Measurements from ENCODE around the gene CIC. TPM values are rescaled to one million over a fixed set of nuclear protein-coding genes. Genes with fewer than 3 reads are reported as not detected.

The CIC gene
- 10 to 100 TPM; 27.0 to 74.1 (median 41.3) TPM for total RNA-seq

DNA sequence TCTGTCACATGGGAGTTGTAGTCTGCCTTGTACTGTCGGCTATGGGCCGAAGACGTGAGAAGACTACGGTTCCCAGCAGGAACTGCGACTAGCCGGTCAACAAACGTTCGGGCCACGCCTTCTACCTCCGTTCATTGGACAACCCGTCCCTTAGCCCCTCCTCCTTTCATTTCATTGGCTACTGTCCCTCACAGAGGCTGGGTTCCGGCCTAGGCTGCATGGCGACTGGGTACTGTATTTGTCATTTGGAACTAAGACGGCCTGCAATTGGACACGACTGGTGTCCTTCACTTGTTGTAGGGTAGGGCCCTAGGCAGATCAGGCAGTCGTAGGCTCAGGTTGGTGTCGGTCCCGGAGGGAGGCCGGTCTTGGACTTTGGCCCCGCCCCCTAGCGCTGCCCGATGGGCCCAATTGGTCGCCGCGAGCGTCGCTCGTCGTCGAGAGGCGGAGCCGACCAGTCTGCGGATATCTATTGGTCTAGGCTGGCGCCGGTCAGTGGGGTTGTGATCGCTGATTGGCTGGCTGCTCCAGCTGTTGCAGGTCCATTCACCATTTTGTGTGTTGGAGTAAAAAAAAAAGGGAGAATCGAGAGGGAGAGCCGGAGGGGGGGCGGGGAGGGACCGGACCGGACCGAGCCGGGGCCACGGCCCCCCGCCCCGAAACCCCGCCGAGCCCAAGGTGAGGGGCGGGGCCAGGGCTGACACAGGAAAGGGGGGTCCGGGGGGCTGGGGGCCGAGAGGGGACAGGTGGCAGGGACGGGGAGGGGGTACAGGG lies at the start of gene CIC:
CIC (plus strand) TSS at position 549 of the 774 bp plus-strand sequence. CDS start 2,532 bp downstream, outside the sequence.
- 1% methylated on average over 37 to 52 of the region's 52 CpGs for WGBS, 2 donors
- peaks cover 0 to 44% (median 28%) of the 10 kb centered on the region in 4 donors for H3K4me1 ChIP-seq
- no peaks in the 10 kb centered on the region for H3K9me3 ChIP-seq
- peaks cover 0 to 25% (median 10%) of the 10 kb centered on the region in 3 donors for H3K36me3 ChIP-seq
- H3K27ac ChIP-seq = peak within 1 kb of the TSS; percentile 99 to 100 (median 99)
- no peaks in the 10 kb centered on the region for H3K27me3 ChIP-seq
- peak within 1 kb of the TSS; percentile 66 to 85 (median 70) for H3K4me3 ChIP-seq
- TF ChIP-seq, protein P1, sequence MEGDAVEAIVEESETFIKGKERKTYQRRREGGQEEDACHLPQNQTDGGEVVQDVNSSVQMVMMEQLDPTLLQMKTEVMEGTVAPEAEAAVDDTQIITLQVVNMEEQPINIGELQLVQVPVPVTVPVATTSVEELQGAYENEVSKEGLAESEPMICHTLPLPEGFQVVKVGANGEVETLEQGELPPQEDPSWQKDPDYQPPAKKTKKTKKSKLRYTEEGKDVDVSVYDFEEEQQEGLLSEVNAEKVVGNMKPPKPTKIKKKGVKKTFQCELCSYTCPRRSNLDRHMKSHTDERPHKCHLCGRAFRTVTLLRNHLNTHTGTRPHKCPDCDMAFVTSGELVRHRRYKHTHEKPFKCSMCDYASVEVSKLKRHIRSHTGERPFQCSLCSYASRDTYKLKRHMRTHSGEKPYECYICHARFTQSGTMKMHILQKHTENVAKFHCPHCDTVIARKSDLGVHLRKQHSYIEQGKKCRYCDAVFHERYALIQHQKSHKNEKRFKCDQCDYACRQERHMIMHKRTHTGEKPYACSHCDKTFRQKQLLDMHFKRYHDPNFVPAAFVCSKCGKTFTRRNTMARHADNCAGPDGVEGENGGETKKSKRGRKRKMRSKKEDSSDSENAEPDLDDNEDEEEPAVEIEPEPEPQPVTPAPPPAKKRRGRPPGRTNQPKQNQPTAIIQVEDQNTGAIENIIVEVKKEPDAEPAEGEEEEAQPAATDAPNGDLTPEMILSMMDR (IDR thresholded peaks at IDR 0.05) = peak in 1 of 5 experiments; percentile 64
- TF ChIP-seq POLR2A (IDR thresholded peaks at IDR 0.05) (peak in 1 of 2 donors; percentile 26), EP300 (IDR thresholded peaks at IDR 0.05) (peak; percentile 2 to 10)
- DNase-seq (ENCODE audit: low spot score in 2 of 2) = peak; percentile 99 to 100

- Histone ChIP-seq H3K27ac (peak within 1 kb of the TSS; percentile 80 to 94 (median 88)), H3K9me3 (no peaks in the 10 kb centered on the region), H3K4me3 (peak within 1 kb of the TSS; percentile 61 to 78 (median 75)), H3K27me3 (no peaks in the 10 kb centered on the region), H3K4me1 (peaks cover 0 to 60% (median 34%) of the 10 kb centered on the region in 4 donors), H3K36me3 (peaks cover 0 to 23% (median 9%) of the 10 kb centered on the region in 3 donors)
- peak; percentile 93 to 96 for DNase-seq (ENCODE audit: low spot score in 2 of 2)
- TF ChIP-seq, protein P1 (IDR thresholded peaks at IDR 0.05) = peak in 1 of 5 experiments; percentile 38
- TF ChIP-seq EP300 (IDR thresholded peaks at IDR 0.05) (peak; percentile 90 to 96), POLR2A (IDR thresholded peaks at IDR 0.05) (peak; percentile 35 to 81)
- WGBS, 2 donors = 1% methylated on average over 42 to 53 of the region's 53 CpGs
These were observed 49.0 kb upstream of the CIC start, which contains the start of gene ZNF526 for GRCh38 chr19:42219812-42220750. ZNF526 (plus strand) TSS chr19:42220312; CDS start chr19:42224404, 4,092 bp downstream.

- H3K27me3 ChIP-seq = no peaks in the 10 kb centered on the region
- no peaks in the 10 kb centered on the region for H3K9me3 ChIP-seq
- peaks cover 0 to 28% (median 11%) of the 10 kb centered on the region in 3 donors for H3K36me3 ChIP-seq
- TF ChIP-seq, protein P1 (IDR thresholded peaks at IDR 0.05) = no peak
- TF ChIP-seq POLR2A (IDR thresholded peaks at IDR 0.05) = no peak
- TF ChIP-seq EP300 (IDR thresholded peaks at IDR 0.05) = no peak
- peak overlapping the region; percentile 37 to 94 (median 88) for H3K27ac ChIP-seq
- peaks cover 0 to 54% (median 31%) of the 10 kb centered on the region in 4 donors for H3K4me1 ChIP-seq
- no peak for DNase-seq (ENCODE audit: low spot score in 2 of 2)
- 0 to 2% methylated on average over 6 of the region's 6 CpGs for WGBS, 2 donors
- H3K4me3 ChIP-seq = peak overlapping the region; percentile 61 to 78 (median 75)
These were observed 48.3 kb upstream of the CIC start for GRCh38 chr19:42220751-42221097.

- no peak overlapping the region for H3K27ac ChIP-seq
- H3K9me3 ChIP-seq = no peaks in the 10 kb centered on the region
- H3K4me3 ChIP-seq = no peak overlapping the region
- DNase-seq (ENCODE audit: low spot score in 2 of 2) = no peak
- peaks cover 0 to 35% (median 10%) of the 10 kb centered on the region in 4 donors for H3K4me1 ChIP-seq
- WGBS, 2 donors = 95% methylated on average over 26 to 37 of the region's 37 CpGs
- no peak for TF ChIP-seq EP300 (IDR thresholded peaks at IDR 0.05)
- TF ChIP-seq, protein P1 (IDR thresholded peaks at IDR 0.05) = no peak
- TF ChIP-seq POLR2A (IDR thresholded peaks at IDR 0.05) = no peak
- H3K27me3 ChIP-seq = no peaks in the 10 kb centered on the region
- H3K36me3 ChIP-seq = peaks cover 0 to 72% (median 11%) of the 10 kb centered on the region in 3 donors
These were observed 43.9 kb upstream of the CIC start for GRCh38 chr19:42224940-42225717.

Data from tibial nerve (tissue), 4 donors.